B cell (primary cell): Measurements from ENCODE around the gene ANKRD28. TPM values are rescaled to one million over a fixed set of nuclear protein-coding genes. Genes with fewer than 3 reads are reported as not detected.

Source experiments
- ATAC-seq: fragments of 200-7000 bp; cut with Tn5 transposase; one replicate; pipeline ENCODE4 v1.10.0; 2021; ENCODE audit warnings: low read depth, mild to moderate bottlenecking, moderate number of reproducible peaks, moderate library complexity
- CTCF ChIA-PET: fragments of 350-600 bp; sonication (Branson Sonifier 250); formaldehyde crosslinking; loops from one replicate; lab custom pipeline; 2021; ENCODE audit warnings: antibody characterized with exemption, inconsistent platforms; lab: Charles Lee
- POLR2A ChIA-PET: fragments of 350-600 bp; sonication (Branson Sonifier 250); formaldehyde crosslinking; loops from one replicate; lab custom pipeline; 2021; ENCODE audit warnings: antibody characterized with exemption; lab: Charles Lee
- DNase-seq: peaks from one replicate; pipeline ENCODE4 v3.0.0; 2013
- H2AFZ ChIP-seq: 2 replicates; pipeline ENCODE4 v1.6.1; 2012; ENCODE audit warnings: mild to moderate bottlenecking, low read depth, low read length; ENCODE audit not compliant: insufficient read depth, poor library complexity, severe bottlenecking
- H3K27ac ChIP-seq, 2 donors: 1 replicate in 1 of 2; 2 replicates in 1 of 2; pipeline ENCODE4 v1.5.1; 2012 to 2013; ENCODE audit warnings: low read length in 2 of 2, mild to moderate bottlenecking in 2 of 2, moderate library complexity in 1 of 2
- H3K27me3 ChIP-seq, 4 experiments: fragments of 200-600 bp in 1 of 4; sonication (generic) in 1 of 4; replicated peaks in 1 of 4; 1 replicate in 2 of 4; 2 replicates in 2 of 4; pipeline versions ENCODE4 v1.6.1 to v1.7.0; 2013 to 2016; ENCODE audit warnings: low read length in 3 of 4, mild to moderate bottlenecking in 2 of 4, mixed read lengths in 1 of 4, moderate library complexity in 1 of 4; ENCODE audit not compliant: insufficient read depth in 4 of 4, control insufficient read depth in 3 of 4; ENCODE audit errors: control extremely low read depth in 1 of 4
- H3K36me3 ChIP-seq, 2 experiments: replicated peaks in 1 of 2; 1 replicate in 1 of 2; 2 replicates in 1 of 2; pipeline versions ENCODE4 v1.6.1 to v1.7.1; 2013; ENCODE audit warnings: low read length in 1 of 2; ENCODE audit not compliant: insufficient read depth in 2 of 2, control insufficient read depth in 1 of 2; ENCODE audit errors: control extremely low read depth in 1 of 2, extremely low read depth in 1 of 2
- H3K4me1 ChIP-seq, 2 donors: fragments of 200-600 bp in 1 of 2; sonication (generic) in 1 of 2; 1 replicate in 1 of 2; 2 replicates in 1 of 2; pipeline versions ENCODE4 v1.5.1 to v1.6.1; 2013 to 2017; ENCODE audit warnings: low read length in 2 of 2; ENCODE audit not compliant: control insufficient read depth in 2 of 2, insufficient read depth in 2 of 2
- H3K4me2 ChIP-seq: replicated peaks from 2 replicates; pipeline ENCODE3; 2012; ENCODE audit warnings: mild to moderate bottlenecking, low read depth, low read length; ENCODE audit not compliant: poor library complexity, severe bottlenecking
- H3K4me3 ChIP-seq, 5 experiments: fragments of 200-600 bp in 1 of 5; sonication (generic) in 1 of 5; 1 replicate in 3 of 5; 2 replicates in 2 of 5; pipeline versions ENCODE4 v1.5.1 to v1.7.0; 2011 to 2016; ENCODE audit warnings: low read length in 4 of 5, mild to moderate bottlenecking in 4 of 5, low read depth in 2 of 5, control low read depth in 1 of 5, moderate library complexity in 1 of 5; ENCODE audit not compliant: insufficient read depth in 1 of 5; ENCODE audit errors: control extremely low read depth in 1 of 5, extremely low read depth in 1 of 5
- H3K79me2 ChIP-seq: fragments of 200-600 bp; sonication (generic); one replicate; pipeline ENCODE4 v1.6.0; 2016; ENCODE audit warnings: low read length; ENCODE audit not compliant: control insufficient read depth, insufficient read depth
- H3K9ac ChIP-seq: fragments of 200-600 bp; sonication (generic); 2 replicates; pipeline ENCODE4 v1.6.1; 2017; ENCODE audit warnings: mild to moderate bottlenecking, low read length, moderate library complexity
- H3K9me3 ChIP-seq, 3 donors: one replicate each; pipeline versions ENCODE4 v1.6.1 to v1.7.1; 2013; ENCODE audit warnings: low read length in 2 of 3; ENCODE audit not compliant: control insufficient read depth in 2 of 3, insufficient read depth in 1 of 3; ENCODE audit errors: control extremely low read depth in 1 of 3
- H4K20me1 ChIP-seq: 2 replicates; pipeline ENCODE4 v1.6.0; 2012; ENCODE audit warnings: mild to moderate bottlenecking, low read length; ENCODE audit not compliant: insufficient read depth, control insufficient read depth, poor library complexity, severe bottlenecking
- H3K27ac Mint-ChIP-seq: one replicate; pipeline ENCODE4 v1.8.0; 2021; ENCODE audit warnings: mixed read lengths
- H3K27me3 Mint-ChIP-seq: one replicate; pipeline ENCODE4 v1.8.0; 2021; ENCODE audit warnings: mixed read lengths
- H3K4me1 Mint-ChIP-seq: one replicate; pipeline ENCODE4 v1.8.0; 2021; ENCODE audit warnings: mixed read lengths
- H3K4me3 Mint-ChIP-seq: one replicate; pipeline ENCODE4 v1.8.0; 2021; ENCODE audit warnings: mixed read lengths
- H3K9me3 Mint-ChIP-seq: one replicate; pipeline ENCODE4 v1.8.0; 2022; ENCODE audit warnings: mixed read lengths; ENCODE audit not compliant: insufficient read depth
- CTCF ChIP-seq: fragments of 200-600 bp; IDR thresholded peaks from one replicate; pipeline ENCODE4 v1.8.0; 2022; ENCODE audit warnings: antibody characterized with exemption, mild to moderate bottlenecking
- EZH2 ChIP-seq: IDR thresholded peaks from 2 replicates; pipeline ENCODE4 v1.6.1; 2012; ENCODE audit warnings: borderline replicate concordance, low read depth, mild to moderate bottlenecking, moderate library complexity, low read length; ENCODE audit not compliant: insufficient read depth, poor library complexity, severe bottlenecking
- WGBS: methylation state at CpG from one replicate; pipeline ENCODE4 v1.1.5; 2013; ENCODE audit warnings: missing lambda C conversion rate; ENCODE audit not compliant: insufficient coverage; 5-methylcytosine and 5-hydroxymethylcytosine counted together
- intact Hi-C: fragments of 100-400 bp; cut with micrococcal nuclease; formaldehyde crosslinking; loops from one replicate; pipeline ENCODE4 v1.10.0; 2022
- polyA plus RNA-seq: library from polyadenylated mRNA; depleted of rRNA; stranded (reverse); fragments of >200 nt; gene quantifications from 2 replicates; pipeline ENCODE4 v1.2.3, GENCODE V29; 2012
- total RNA-seq, 2 donors: library from RNA; stranded (reverse); fragments of 120-200 nt in 1 of 2; gene quantifications; 1 replicate in 1 of 2; 2 replicates in 1 of 2; pipeline versions ENCODE4 v1.2.3 to v1.2.4, GENCODE V29; 2013 to 2022

ANKRD28 gene
- total and polyA plus RNA-seq, 2 donors (not counting 1 experiment from before 2014, with no cell fraction given) = 20.7 to 37.4 TPM

GRCh38 chr3:15633159-15633558 is 164.6 kb downstream of the ANKRD28 start:
- H3K27ac Mint-ChIP-seq = no peak overlapping the region

GRCh38 chr3:15632212-15632580 is 165.6 kb downstream of the ANKRD28 start:
- Mint-ChIP-seq H3K4me3 (no peak overlapping the region), H3K4me1 (peaks cover 24% of the 10 kb centered on the region), H3K27ac (no peak overlapping the region), H3K27me3 (no peaks in the 10 kb centered on the region), H3K9me3 (no peaks in the 10 kb centered on the region)
- H2AFZ ChIP-seq = no peak overlapping the region
- no peak overlapping the region for H3K9ac ChIP-seq
- H3K4me1 ChIP-seq = peaks cover 13 to 21% of the 10 kb centered on the region in 2 donors
- no peaks in the 10 kb centered on the region for H3K36me3 ChIP-seq
- H3K27me3 ChIP-seq = no peaks in the 10 kb centered on the region
- H3K4me3 ChIP-seq = no peak overlapping the region
- WGBS = 98% methylated on average over 4 of the region's 4 CpGs
- intact Hi-C loops = no loop called here
- H3K9me3 ChIP-seq = no peaks in the 10 kb centered on the region
- POLR2A ChIA-PET = no interaction called here
- no peaks in the 10 kb centered on the region for H3K79me2 ChIP-seq
- CTCF ChIA-PET = interaction anchor here (6.7 kb wide), 1 partner anchor 179 kb away, joined by 87 read pairs; no protein-coding TSS in a partner anchor
- DNase-seq (no peak), ATAC-seq (no peak)
- TF ChIP-seq EZH2 = no peak
- TF ChIP-seq CTCF = no peak
- H3K4me2 ChIP-seq = no peak overlapping the region
- H3K27ac ChIP-seq = no peak overlapping the region
- H4K20me1 ChIP-seq = no peaks in the 10 kb centered on the region

More at GRCh38 chr3:15633159-15633558, 164.6 kb downstream of the ANKRD28 start:
- H3K4me2 ChIP-seq = no peak overlapping the region
- WGBS = 100% methylated on average over 2 of the region's 5 CpGs
- H4K20me1 ChIP-seq = no peaks in the 10 kb centered on the region
- TF ChIP-seq EZH2 (no peak), CTCF (no peak)
- intact Hi-C loops = no loop called here
- H3K79me2 ChIP-seq = no peaks in the 10 kb centered on the region
- H3K27me3 ChIP-seq = no peaks in the 10 kb centered on the region
- H2AFZ ChIP-seq = no peak overlapping the region
- peaks cover 13 to 26% of the 10 kb centered on the region in 2 donors for H3K4me1 ChIP-seq
- no peak overlapping the region for H3K9ac ChIP-seq
- H3K9me3 ChIP-seq = no peaks in the 10 kb centered on the region
- POLR2A ChIA-PET = no interaction called here
- no peaks in the 10 kb centered on the region for H3K9me3 Mint-ChIP-seq
- H3K4me3 Mint-ChIP-seq = no peak overlapping the region
- no peaks in the 10 kb centered on the region for H3K36me3 ChIP-seq
- H3K4me3 ChIP-seq = no peak overlapping the region
- CTCF ChIA-PET = no interaction called here
- H3K4me1 Mint-ChIP-seq = peaks cover 34% of the 10 kb centered on the region
- DNase-seq (no peak), ATAC-seq (no peak)
- no peaks in the 10 kb centered on the region for H3K27me3 Mint-ChIP-seq
- H3K27ac ChIP-seq = no peak overlapping the region
